NCI-H2196 (cell line): ENCODE data around the gene HS6ST1.

Experiments
- DNase-seq: peaks from one replicate; lab custom pipeline; 2025; ENCODE audit not compliant: unreplicated experiment; lab: John Stamatoyannopoulos, UW

Gene HS6ST1

DNA sequence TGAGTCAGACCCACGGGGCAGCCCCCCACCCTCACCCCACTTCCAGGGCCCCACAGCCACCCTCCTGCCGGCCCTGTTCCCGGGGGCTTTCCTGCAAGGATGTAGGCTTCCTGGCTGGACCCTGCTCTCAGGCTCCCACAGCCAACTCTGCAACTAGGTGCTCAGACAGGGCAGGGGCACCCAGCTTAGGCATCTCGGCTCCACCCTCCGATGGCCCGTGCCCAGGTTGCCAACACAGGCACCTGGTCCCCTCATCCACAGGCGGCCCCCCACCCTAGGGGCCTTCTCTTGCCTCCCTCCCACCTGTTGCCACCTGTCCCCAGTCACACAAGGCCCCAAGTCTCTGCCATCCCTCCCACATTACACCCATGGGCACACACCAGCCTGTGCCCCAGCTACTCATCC is 34.6 kb downstream of the HS6ST1 start:
- no peak for DNase-seq

DNA sequence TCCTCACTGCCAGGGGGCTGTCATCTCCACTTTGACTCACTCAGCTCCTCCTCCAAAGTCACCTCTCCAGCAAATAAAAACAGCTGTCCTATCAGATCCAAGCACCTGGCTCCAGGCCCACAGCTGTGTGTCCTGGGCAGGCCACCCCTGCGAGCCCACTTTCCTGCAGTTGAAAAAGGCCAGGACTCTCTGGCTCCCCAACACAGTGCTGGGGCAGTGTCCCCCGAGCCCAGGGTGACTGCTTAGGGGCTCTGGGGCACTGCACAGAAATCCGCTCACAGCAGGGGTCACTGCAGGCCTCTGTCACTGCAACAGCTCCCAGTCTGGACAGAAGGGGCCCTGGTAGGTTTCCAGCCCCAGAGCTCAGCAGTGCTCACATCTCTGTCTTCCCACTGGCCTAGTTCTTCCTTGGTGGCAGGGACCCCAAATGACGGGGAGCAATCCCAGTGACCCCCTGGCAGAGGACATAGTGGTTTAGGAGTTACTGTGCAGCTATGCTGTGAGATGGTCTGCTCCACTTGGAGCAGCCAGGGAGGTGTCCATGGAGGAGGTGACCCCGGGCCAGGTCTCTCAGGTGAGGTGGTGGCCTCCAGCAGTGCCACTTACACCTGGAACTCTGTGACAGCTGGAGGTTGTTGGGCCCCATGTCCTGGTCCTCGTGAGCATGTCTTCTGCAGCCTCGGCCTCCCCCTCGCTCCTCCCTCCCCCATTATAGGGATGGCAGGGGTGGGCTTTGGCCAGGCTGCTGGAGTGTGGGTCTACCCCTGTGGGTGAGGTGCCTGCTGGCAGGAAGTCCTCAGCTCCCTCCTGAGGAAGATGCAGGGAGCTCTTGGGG is 35.5 kb downstream of the HS6ST1 start:
- DNase-seq = no peak

DNA sequence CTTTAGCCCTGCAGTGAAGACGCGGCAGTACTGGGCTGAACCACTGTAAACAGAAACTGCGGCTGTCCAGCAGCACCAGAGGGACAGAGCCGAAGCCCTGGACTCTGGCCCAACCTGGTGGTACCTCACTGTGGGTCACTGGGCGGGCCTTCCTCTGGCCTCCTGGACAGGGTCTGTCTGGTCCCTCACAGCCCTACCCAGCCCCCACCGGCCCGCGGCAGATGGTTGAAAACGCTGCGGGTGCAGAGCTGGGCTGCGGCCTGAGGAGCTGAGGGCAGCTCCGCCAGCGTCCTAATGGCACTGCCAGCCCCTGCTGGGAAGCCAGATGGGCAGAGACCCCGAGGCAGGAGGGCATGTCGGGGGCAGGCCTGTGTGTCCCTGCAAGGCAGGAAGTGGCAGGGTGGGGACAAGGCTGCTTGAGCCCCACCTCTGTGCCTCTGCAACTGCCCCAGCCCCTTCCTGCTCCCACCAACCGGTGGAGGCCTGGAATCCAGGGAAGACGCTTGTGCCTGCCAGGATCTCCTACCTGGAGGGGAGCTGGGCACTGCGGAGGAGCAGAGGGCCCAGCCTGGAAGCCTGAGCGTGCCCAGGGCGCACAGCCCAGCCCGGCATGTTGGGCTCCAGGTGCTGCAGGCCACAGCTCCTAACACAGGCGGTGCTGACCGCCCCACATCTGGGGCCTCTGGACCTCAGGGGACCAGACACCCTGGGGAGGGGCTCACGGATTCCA is 36.3 kb downstream of the HS6ST1 start:
- DNase-seq = no peak

- no peak for DNase-seq
Observed at GRCh38 chr2:128281852-128282245, 36.8 kb downstream of the HS6ST1 start.

GRCh38 chr2:128280901-128281321 is 37.8 kb downstream of the HS6ST1 start:
- peak; percentile 58 for DNase-seq

GRCh38 chr2:128280158-128280871 is 38.4 kb downstream of the HS6ST1 start:
- no peak for DNase-seq

DNA sequence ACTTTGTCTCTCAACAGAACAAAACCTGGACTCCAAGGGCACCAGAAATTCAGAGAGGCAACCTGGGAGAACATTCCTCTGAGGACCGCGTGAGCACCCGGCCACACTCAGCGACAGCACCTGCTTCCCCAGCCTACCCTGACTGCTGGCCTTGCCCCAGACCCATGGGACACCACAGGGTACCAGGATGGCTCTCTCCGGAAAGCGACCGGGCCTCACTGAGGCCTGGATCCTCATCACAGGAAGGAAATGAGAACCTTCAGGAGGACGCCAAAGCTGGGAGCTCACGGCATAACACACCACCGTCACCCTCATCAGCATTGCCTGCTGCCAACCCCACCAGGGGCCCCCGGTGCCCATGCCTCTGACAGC is 38.9 kb downstream of the HS6ST1 start:
- DNase-seq = no peak

GRCh38 chr2:128279009-128279408 is 39.7 kb downstream of the HS6ST1 start:
- no peak for DNase-seq

DNA sequence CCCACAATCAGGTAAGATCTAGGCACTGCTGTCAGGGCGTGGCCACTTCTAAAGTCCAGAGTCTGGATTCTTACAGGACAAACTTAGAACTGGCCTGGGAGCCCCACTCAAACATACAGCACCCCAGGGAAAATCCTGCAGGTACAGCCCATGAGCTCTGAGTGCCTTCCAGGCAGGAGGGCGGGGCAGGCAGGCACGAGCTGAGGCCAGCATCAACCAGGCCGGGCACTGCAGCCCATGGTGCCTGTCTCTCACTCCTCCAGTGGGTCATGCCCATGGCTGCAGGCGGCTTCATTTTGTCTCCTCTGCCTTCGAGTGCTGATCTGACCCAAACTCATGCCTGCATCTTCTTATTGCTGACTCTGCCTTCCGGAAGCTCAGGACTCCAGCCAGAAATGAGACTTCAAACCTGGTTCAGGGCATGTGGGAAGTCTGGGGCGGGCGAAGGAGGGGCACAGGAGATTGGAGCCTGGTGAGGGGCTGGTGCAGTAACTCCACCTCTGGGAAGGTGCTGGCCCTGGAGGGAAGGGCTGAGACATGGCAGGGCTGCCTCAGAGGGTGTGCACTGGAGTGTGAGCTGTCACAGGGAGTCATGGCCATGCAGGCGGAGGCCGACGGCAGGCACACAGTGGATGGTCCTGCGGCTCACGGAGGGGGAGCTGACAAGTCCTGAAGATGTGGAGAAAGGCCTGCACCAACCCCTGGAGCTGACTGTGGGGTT is 40.5 kb downstream of the HS6ST1 start:
- no peak for DNase-seq

DNA sequence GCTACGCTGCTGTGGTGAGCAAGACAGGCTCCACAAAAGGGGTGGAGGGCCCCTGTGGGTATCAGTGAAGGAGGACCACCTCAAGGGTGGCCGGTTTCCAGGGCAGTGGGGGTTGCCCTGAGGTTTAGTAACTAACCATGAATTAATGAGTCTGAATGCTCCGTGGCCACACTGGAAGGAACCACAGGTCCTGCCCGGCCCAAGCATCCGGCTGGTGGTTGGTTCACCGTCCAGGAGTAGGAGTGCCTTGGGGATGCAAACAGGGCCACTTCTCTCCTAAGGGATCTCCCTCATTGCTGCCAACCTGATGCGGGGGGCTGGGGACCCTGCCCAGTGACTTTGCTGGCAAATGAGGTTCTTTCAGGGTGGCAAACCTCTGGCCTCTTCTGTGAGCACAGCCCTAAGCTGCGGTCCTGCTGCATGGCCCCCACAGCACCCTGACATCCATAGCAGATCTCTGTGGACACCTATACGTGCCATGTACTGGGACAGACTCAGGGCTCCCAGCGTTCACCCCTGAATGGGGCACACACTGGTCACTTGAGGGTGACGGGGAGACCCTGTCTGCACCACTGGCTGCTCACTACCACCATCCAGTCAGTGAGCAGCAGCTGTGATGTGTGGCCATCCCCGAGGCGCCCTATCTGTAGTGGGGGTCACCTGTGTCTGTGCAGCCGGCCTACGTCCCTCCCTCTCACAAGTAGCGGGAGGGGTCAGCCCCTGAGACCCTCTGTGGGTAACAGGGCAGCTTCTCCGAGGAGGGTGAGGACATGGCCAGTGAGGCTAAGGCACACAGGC is 41.6 kb downstream of the HS6ST1 start:
- DNase-seq = no peak

- no peak for DNase-seq
Observed at GRCh38 chr2:128275498-128276045, 43.1 kb downstream of the HS6ST1 start.

DNA sequence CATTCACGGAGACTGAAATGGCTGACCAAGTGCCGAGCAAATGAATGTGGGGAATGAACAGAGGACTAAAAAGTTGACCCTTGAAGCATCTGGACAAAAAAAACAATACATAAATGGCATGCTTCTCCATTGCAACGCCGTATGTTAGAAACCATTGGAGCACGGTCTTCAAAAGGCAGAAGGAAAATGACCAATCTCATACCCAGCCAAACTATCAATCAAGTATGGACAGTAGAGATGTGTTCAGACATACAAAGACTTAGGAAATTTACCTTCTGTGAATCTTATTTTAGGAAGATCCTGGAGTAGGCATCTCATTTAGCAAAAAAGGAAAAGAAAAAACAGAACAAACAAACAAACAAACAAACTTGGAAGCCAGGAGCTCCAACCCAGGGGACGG is 44.5 kb downstream of the HS6ST1 start:
- DNase-seq = no peak

- no peak for DNase-seq
Observed at GRCh38 chr2:128273469-128274081, 45.1 kb downstream of the HS6ST1 start.

- peak; percentile 23 for DNase-seq
Observed at GRCh38 chr2:128272601-128273468, 45.8 kb downstream of the HS6ST1 start.

DNA sequence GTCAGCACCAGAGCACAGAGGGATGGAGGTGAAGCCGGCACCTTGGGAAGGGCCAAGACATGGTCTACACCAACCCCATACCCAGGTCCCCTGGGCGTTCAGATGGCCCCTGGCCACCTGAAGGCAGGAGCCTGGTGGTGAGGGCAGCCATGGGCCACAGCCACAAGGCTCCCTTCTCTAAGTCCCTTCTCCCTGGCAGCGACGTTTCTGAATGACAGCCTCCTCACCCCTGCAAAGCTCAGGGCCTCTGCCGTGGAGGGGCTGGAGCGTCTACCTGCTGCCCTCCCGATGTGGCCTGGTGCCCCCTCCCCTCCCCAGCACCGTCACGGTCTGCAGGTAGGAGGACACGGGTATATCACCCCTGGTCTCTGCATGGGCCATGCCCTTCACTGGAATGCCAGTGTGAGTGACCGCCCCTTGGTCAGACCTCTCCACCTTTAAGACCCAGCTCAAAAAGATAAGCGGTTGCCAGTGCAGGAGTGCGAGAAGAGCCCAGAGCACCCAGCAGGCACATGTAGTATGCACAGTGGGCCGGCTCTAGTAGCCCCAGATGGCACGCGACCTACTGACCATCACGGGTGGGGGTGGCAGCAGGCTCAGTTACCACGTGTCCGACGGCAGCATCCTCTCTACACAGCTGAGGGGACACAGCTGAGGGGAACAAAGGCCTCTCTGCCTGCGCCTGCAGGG is 46.6 kb downstream of the HS6ST1 start:
- no peak for DNase-seq

DNA sequence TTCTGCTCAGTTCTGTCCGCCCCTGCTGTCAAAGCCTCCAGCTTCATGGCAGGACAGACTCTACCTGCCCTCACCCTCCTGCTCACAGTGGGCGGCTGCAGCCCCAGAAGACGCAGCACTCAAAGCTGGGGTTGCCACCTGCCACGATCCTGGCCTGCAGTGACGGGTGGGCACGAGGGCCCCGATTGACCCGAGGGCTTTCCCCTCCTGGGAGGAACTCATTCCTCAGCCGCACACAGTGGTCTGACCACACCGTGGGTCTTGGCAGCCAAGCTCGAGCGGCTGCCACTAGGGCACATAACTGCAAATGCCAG is 47.1 kb downstream of the HS6ST1 start:
- DNase-seq = no peak

GRCh38 chr2:128270672-128271596 is 47.7 kb downstream of the HS6ST1 start:
- no peak for DNase-seq
